Measurements from ENCODE around the gene C16orf46.
"Not testable (repeated sequence)": the region's sequence is repeated elsewhere in the genome, so short reads cannot be mapped to it uniquely, and the experiment has no call there.

C16orf46 gene, protein sequence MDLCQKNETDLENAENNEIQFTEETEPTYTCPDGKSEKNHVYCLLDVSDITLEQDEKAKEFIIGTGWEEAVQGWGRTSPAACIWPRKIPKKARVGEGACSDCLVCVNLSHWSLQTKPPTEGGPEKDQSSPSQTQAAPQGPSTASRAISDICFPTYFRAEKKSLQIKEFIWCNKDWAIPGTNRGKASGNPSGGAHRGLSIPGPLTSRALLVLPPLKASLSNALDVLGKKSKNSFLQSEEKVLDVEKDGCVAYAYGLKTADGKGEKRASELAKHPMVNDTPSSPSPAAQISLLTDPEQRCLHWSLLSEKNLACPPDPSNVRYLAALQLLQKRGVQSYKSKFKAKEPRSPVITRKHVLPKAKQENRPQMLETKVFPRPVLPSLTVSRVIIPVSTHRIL

DNA sequence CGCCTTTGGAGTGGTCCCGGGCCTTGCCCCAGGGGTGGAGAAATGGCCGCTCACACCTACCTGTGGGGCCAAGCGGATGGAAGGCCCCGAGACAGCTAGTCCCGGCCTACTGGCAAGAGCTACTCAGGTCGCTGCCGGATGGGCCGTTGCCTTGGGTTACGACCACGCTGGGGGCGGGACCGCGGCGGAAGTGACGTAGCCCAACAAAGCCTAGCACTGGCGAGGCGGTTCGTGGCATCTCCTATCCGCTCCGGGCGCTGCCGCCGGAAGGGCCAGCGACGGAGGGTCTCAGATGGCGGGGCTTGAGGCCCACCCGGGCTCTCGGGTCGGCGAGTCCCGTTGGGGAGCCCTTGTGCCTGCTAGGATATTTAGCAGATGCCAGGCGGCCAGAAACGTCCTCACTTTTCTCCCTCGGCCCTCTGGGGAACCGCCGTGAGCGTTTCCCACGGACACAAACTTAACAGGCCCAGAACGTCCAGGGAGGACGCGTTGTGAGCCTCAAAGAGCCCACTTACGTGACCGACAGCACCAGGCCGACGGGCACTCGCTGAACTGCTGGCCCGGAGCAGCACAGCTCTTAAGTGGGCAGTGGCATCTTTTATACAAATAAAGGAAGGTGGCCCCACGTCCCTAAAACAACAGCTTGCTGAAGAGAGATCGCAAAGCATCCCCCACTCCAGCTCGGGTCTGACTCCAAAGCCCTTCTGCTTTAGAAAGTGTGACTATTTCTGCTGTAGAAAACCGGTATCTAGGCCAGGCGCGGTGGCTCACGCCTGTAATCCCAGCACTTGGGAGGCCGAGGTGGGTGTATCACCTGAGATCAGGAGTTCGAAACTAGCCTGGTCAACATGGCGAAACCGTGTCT lies at the start of gene C16orf46:
TSS of gene C16orf46 (minus strand) at position 163 of the 865 bp plus-strand sequence. CDS start 13,283 bp downstream, outside the sequence.
- DNase-seq (ENCODE audit: low spot score): peak; percentile 96

DNA sequence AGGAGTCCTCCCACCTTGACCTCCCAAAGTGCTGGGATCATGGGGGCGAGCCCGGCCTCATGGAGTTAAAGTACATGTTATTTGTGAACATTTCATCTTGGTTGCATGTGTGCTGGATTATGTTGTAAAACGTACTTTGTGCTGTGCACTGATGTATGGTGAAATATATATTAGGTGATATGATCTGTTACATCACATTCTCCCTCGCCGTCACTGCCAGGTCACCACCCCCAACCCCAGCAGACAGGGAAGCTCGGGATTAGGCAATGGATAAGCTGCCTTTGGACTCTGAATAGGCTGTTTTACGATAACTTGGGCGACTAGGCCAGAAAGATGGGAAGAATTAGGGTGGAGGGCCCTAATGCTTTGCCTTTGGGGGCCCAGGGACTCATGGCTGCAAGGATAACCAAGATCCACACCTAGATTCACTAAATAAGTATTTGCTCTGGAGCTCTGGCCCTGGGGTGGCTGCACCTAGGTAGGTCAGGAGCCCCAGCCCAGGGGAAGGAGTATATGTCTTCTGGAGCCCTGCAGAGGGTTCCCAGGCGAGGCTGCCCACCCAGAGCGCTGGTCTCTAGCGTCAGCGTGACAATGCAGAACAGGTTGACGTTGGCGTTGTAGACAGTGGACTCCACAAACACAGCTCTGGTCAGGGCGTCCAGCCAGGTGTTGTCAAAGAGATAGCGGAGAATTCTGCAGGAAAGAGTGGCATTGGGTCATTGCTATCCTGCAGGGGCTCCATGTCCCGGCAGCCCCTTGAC lies 46.2 kb upstream of the C16orf46 start:
- no peak for DNase-seq (ENCODE audit: low spot score)

DNA sequence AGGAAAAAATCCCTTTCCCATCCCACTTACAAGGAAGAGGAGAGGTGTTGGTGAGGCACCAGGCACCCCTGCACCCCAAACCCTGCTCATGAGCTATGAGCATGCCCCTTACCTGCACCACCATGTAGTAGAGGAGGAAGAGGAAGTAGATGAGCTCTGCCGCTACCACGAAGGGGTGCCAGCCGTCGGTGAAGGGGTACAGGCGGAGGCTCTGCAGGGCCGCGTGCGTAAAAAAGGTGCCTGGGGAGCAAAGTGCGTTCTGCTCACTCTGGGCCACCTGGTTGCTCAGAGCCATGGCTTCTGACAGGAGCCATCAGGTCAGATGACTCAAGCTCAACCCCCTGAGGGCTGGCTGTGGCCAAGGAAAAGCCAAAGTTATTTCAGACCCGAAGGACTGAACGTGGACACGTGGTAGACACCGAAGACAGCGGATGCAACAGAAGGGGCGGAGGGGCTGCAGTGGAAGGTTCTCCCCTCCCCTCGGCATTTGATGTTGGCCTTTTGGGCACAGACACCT lies 44.5 kb upstream of the C16orf46 start:
- no peak for DNase-seq (ENCODE audit: low spot score)

DNA sequence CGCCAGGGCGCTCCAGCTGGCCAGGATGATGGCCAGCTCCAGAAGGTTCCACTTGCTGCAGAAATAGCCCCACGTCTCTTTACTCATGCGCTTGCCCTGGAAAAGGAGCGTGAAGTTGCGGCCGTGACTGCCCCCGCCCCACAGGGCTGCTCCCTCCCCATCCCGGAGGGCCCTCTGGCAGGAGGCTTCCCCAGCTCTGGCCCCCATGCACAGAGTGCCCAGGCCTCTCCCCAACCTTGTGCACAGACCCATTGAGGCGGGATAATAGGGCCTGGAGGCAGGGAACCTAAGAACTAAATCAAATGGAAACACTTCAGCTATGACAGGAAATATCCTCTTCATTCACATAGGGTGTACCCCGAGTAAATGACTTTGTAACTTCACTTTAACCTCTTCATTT lies 40.4 kb upstream of the C16orf46 start:
- no peak for DNase-seq (ENCODE audit: low spot score)

DNA sequence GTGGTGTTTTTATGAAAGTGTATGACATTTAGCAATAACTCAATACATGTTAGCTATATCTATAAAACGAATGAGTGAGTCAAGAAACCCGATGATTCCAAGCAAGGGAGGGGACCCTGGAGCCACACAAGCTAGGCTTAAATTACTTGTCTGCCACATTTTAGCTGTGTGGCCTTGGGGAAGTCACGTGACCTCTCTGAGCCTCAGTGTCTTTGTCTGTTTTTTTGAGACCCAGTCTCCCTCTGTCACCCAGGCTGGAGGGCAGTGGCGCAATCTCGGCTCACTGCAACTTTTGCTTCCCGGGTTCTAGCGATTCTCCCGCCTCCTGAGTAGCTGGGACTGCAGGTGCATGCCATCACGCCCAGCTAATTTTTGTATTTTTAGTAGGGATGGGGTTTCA lies 39.2 kb upstream of the C16orf46 start:
- DNase-seq (ENCODE audit: low spot score): no peak

DNA sequence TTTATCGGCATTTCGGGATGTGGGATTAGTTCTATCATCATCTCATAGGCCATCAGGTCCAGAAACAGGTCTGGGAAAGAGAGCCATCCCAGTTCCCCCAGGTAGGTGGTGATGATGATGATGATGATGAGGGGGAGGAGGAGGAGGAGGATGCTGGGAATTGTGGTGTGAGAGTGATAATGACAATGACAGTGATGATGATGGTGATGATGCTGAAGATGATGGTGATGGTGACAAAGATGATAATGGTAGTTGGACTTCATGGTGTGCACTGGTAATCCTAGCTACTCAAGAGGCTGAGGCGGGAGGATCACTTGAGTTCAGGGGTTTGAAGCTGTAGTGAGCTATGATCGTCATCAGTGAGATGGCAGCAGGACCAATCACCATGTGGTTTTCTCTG lies 35.4 kb upstream of the C16orf46 start:
- no peak for DNase-seq (ENCODE audit: low spot score)

DNA sequence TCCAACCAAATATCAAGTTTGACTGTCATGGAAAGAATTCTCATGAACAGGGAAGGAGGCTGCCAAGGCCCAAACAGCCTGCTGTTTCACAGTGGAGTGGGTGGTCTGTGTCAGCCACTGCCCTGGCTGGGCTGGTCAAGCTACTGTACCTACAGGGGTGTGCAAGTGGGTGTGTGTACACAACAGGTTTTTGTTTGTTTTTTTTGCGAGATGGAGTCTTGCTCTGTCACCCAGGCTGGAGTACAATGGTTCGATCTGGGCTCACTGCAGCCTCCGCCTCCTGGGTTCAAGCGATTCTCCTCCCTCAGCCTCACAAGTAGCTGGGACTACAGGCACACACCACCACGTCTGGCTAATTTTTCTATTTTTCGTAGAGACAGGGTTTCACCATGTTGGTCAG lies 32.2 kb upstream of the C16orf46 start:
- DNase-seq (ENCODE audit: low spot score): not testable (repeated sequence)

DNA sequence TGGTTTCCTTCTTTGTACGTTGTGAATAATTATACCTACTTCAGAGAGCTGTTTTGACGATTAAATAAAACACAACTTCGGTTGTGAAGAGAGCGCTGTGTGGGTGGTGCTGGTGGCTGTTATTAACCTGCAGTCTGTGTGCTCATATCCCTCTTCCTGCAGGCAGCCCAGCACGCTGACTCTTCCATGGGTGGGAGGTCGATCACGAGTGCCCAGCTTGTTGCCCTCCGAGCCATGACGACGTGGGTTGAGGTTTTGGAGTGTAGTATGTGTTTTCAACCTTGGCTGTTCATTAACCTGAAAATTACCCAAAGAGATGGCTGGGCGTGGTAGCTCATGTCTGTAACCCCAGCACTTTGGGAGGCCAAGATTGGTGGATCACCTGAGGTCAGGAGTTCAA lies 30.5 kb upstream of the C16orf46 start:
- DNase-seq (ENCODE audit: low spot score): no peak

DNA sequence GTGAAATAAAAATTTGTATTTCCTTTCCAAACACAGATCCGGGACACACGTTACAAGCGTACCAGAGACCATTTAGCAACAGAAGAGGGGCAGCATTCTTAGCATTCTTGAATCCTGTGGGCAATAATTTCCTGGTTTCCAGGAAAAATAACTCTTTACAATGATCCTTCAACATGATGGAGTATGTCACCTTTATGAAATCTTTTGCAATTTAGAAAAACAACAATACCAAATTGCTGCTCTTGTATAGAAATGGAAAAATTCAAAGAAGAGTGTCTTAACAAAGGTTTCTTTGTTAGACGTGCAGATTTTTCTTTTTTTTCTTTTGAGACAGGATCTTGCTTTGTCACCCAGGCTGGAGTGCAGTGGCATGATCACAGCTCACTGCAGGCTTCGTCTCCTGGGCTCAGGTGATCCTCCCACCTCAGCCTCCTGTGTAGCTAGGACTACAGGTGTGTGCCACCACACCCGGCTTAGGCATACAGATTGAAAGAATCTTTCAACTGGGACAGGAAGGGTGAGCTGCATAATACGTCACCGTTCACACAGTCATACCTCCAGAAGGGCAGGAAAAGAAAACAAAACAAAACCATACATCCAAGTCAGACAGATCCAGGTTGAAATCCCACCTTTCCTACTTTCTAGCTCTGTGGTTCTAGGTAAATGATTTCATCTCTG lies 29.9 kb upstream of the C16orf46 start:
- no peak for DNase-seq (ENCODE audit: low spot score)

DNA sequence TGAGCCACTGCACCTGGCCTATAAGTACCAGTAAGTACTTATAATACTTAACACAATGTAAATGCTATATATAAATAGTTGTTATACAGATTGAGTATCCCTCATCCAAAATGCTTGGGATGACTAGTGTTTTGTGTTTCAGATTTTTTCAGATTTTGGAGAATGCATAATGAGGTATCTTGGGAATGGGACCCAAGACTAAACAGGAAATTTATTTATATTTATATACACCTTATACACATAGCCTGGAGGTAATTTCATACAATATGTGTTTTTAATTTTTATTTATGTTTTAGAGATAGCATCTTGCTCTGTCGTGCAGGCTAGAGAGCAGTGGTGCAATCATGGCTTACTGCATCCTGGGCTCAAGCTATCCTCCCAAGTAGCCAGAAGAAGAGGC lies 28.9 kb upstream of the C16orf46 start:
- no peak for DNase-seq (ENCODE audit: low spot score)

DNA sequence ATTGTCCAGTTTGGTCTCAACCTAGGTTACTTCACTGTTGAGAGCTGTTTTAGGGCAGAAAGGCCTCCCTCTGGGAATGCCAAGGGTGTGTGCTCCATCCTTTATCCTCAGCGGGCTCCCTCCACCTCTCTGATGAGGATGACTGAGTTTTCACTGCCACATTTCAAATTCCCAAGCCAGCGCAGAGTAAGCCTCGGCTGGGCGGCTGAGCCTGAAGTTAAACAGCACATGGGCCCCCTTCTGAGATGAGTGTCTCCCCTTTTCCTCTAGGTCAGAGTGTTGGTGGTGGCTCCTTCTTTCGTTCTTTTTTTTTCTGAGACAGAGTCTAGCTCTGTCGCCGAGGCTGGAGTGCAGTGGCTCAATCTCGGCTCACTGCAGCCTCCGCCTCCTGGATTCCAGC lies 24.7 kb upstream of the C16orf46 start:
- DNase-seq (ENCODE audit: low spot score): no peak

DNA sequence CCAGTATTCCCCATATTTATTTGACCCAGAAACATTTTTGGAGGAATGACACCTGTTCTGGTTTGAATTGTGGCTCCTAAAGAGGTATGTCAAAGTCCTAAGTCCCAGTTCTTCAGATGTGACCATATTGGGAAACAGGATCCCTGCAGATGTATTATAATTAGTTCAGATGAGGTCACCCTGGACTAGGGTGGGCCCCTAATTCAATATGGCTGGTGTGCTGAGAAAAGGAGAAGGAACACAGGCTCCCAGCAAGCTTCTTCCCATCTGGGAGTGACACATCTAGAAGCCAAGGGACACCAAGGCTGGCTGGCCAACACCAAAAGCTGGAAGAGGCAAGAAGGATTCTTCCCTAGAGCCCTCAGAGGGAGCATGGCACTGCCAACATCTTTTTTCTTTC lies 22.9 kb upstream of the C16orf46 start:
- DNase-seq (ENCODE audit: low spot score): no peak

DNA sequence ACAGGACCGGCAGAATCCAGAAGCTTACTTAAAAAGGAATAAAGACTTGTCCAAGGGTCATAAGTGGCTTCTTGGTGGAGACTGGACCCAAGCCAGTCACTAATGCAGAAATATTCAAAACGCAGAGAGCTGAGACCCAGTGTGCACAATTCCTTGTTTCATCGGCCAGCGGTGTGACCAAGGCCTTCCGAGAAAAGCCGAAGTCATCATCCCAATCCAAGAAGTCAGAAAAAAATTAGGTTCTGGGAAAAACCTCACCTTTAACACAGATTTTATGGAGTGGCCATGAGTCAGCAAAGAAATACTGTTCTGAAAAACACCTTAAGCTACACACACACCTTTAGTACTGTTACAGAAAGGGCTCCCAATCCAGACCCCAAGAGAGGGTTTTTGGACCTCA lies 20.2 kb upstream of the C16orf46 start:
- no peak for DNase-seq (ENCODE audit: low spot score)

DNA sequence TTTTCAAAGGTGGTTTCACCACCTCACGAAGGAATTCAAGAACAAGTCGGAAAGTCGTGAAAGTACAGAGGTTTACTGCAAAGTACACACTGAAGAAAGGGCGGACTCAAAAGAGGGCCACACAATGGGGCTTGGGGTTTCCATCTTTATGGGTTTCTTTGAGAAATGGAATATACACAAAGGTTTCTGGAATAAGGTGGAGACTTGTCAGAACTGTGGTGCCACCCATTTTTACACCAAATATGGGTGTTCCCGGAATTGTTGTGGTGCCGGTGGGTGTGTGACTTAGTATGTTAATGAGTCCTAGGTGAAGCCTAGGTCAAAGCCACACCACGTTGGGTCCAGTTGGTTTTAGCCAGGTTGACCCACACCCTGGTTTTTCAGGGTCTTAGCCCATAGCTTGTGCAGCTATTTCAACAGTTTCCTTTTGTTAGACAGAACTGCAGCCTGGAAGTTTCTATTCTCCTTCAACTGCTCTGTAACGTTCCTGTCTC lies 19.7 kb upstream of the C16orf46 start:
- no peak for DNase-seq (ENCODE audit: low spot score)

DNA sequence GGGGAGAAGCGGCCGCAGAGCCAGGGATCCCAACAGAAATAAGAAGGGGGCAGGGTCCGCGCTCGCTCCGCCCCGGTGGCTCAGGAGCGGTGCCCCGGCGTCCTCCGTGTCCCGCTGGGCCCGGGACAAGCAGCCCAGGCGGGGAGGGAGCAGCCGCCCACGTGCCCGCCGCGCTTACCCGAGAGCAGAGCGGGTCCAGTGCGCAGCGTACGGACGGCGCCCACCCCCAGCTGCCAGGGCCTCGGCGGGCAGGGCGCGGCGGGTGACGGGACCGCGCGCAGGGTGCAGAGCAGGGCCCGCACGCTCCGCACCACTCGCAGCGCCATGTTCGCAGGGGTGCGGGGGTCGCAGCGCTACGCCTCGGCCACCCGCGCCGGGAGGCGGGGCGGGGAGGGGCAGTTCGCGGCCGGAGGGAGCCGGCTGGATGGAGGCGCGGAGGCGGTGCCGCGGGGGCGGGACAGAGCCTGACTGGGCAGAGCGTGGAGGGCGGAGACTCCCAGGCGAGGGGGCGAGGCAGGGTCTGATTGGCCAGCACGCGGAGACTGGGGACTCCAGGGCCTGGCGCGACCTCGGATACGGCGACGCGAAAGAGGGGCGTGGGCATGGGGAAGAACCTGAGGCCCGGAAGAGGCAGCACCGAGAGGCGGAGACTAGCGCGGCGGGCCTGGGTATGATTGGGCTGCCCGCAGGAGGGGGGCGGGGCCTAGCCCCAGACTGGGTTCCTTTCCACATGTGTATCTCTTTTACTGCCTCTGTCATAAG lies 19.1 kb upstream of the C16orf46 start, which contains the start of gene GCSH:
TSS of gene GCSH (minus strand) at position 443 of the 762 bp plus-strand sequence. CDS start at position 326, 117 bp downstream.
- DNase-seq (ENCODE audit: low spot score): peak; percentile 99

DNA sequence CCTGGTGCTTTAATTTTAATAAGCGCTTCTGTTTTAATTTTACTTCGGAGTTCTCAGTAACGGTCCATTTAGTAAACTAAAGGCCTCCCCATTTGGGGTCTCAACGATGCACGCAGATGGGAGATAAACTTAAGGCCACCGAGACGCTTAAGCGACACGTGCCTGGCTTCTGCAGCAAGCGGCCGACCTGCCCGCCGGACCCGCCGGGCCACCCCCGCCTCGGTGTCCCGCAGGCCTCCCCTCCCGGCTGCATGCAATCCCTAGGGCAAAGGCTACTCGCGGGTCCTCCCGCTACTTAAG lies 18.6 kb upstream of the C16orf46 start:
- DNase-seq (ENCODE audit: low spot score): no peak

DNA sequence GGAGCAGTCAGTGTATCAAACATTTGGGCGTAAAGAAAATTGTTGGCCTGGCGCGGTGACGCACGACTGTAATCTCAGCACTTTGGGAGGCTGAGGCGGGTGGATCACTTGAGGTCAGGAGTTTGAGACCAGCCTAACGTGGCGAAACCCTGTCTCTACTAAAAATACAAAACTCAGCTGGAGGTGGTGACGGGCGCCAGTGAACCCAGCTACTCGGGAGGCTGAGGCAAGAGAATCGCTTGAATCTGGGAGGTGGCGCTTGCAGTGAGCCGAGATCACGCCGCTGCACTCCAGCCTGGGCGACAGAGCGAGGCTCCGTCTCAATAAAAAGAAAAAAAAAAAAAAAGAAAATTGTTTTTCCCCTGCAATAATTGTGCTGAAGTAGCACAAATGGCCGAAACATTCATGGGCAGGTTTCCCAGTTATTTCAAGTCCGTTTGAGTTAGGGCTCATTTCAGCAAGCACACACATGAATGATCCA lies 17.8 kb upstream of the C16orf46 start:
- no peak for DNase-seq (ENCODE audit: low spot score)

DNA sequence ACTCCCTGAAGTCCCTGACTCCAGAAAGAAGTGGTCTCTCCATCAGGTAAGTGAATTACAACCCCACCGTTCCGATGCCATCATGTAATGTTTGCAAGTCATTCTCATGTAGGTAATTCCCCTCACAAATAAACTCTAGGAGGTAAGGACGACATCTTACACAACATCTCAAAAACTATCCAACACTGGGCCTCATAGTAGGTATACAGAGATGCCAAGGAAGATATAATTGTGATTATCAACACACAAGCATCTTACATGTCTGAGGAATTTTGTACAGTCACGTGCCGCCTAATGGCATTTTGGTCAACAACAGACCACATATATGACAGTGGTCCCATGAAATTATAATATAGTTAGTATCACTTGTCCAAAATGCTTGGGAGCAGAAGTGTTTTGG lies 11.8 kb upstream of the C16orf46 start:
- no peak for DNase-seq (ENCODE audit: low spot score)

DNA sequence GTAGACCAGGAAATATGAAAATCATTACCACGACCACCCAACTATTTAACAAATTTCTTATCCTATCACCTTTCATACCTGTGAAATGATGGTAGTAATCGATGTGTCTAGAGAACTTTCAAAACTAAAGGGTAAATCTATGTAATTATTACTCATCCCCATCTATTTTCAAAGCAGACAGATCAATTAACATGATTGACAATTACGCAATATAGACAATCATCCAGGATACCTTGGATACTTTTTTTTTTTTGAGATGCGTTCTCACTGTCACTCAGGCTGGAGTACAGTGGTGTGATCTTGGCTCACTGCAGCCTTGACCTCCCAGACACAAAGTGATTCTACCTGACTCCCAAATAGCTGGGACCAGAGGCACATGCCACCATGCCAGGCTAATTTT lies 4.0 kb upstream of the C16orf46 start:
- no peak for DNase-seq (ENCODE audit: low spot score)

DNA sequence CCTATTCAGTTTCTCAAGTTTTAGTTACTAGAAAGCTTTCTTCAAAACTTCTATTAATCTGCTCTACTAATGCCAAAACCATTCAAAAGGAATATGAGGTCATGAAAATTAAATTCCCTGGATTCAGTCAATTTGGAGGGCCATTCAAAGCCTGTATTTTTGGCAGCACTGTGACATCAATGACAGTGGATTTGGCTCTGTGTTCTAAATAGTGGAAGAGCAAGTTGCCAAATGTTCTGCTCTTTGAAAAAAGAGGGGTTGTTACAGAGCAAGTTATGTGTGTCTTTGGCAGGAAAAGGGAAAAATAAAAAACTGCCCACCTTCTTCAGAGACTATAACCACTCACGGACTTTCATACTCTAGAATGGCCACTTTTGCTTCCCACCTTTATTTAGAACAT lies 3.2 kb upstream of the C16orf46 start:
- no peak for DNase-seq (ENCODE audit: low spot score)
